Measurements from ENCODE around the gene RBMX.
"Not testable (repeated sequence)": the region's sequence is repeated elsewhere in the genome, so short reads cannot be mapped to it uniquely, and the experiment has no call there.

The RBMX gene

GRCh38 chrX:136880452-136881013, at the start of gene RBMX:
TSS of gene RBMX (minus strand) at chrX:136880725. CDS start at chrX:136879427, 1,298 bp downstream.
- DNase-seq: peak; percentile 96

- not testable (repeated sequence) for DNase-seq
These were observed 40.9 kb upstream of the RBMX start for GRCh38 chrX:136921438-136921837.

GRCh38 chrX:136920001-136920400, 39.5 kb upstream of the RBMX start:
- DNase-seq: peak; percentile 72

GRCh38 chrX:136916827-136917226, 36.3 kb upstream of the RBMX start:
- DNase-seq: no peak

- not testable (repeated sequence) for DNase-seq
These were observed 31.1 kb upstream of the RBMX start for GRCh38 chrX:136911661-136912060.

- no peak for DNase-seq
These were observed 30.7 kb upstream of the RBMX start for GRCh38 chrX:136911253-136911652.

GRCh38 chrX:136910565-136911035, 30.1 kb upstream of the RBMX start:
- DNase-seq: no peak

DNA sequence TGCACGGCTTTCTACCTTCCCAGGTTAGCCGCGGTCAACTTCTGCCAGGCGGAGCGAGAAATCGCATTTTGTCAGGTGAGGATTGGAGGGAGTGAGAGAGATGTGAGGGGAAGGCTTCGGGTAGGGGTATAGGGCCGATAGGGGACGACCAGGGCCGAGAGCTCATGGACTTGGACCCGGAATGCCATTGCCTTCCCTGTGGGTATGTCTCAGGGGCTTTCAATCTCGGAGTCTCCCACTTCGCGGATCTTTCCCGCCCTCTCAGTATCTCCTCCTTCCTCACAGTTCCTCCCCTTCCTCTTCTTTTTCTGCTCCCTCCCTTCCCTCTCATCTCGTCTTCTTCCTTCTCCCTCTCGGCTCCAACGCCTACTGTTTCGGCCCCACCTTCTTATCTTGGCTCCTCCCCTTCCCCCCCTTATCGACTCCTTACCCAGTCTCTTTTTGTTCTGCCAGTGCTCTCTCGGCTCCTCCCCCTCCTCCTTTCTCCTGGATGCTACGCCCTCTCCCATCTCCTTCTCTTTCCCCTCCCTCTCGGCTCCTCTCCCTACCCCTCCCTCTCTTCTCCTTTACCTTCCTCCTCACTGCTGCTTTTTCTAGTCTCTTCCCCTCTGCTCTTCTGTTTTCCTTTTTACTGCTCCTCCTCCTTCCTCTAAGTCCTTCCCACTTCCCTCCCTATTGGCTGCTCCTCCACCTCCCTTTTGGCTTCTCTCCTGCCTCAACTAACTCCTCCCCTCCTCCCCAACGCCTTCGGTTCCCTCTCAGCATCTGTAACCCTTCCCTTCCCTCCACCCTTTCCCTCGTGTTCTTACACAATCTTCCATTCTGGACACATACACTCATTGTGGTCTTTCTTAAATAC, 29.4 kb upstream of the RBMX start:
- DNase-seq: peak; percentile 80

DNA sequence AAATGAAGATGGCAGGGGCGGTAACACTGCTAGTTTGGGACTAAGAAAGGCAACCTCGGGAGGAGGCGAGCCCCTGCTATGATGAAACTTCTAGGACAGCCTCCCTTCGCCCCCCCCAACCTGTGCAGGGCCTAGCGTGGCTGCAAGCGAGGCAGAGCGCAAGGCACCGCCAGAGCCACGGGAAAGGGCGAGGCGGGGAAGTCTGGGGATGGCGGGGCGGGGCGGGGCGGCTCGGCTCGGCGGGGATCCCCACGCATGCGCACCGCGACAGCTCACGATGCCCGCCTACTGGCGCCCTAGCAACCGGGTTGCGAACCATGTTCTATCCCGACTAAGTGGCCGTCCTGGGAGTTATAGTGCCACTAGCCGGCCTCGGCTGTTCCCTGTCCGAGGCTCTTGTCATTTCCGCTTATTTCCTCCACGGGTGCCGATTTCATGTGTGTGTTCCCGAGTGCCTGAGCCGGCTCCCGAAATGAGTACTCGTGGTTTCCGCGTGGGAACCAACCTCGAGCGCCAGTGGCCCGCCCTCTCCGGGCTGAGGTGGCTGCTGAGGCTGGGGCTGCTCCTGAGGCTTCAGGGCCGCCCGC, 28.7 kb upstream of the RBMX start:
- peak; percentile 80 for DNase-seq

DNA sequence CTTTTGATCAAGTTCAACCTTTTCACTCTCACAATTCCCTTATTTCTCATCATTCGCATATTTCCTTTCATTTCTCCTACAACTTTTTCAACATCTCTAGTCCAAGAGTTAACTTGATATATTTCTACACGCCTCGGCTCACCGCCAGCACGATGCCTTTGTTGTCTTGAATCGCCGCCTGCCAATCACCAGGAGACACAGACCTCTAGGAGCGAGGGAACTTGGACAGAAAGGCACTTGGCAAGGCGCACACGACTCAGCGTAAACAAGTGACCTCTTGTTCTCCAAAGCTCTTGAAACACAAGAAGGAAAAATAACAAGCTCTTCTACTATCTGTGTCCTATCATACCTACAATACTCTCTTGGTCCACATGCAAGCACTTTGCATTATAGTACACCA, 27.1 kb upstream of the RBMX start:
- no peak for DNase-seq

- no peak for DNase-seq
These were observed 26.5 kb upstream of the RBMX start for GRCh38 chrX:136906921-136907510.

DNA sequence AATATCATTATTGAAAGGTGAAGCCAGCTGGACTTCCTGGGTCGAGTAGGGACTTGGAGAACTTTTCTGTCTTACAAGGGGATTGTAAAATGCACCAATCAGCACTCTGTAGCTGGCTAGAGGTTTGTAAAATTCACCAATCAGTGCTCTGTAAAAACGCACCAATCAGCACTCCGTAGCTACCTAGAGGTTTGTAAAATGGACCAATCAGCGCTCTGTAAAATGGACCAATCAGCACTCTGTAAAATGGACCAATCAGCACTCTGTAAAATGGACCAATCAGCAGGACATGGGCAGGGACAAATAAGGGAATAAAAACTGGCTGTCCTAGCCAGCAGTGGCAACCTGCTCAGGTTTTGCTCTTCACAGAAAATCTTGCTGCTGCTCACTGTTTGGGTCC, 23.5 kb upstream of the RBMX start:
- not testable (repeated sequence) for DNase-seq

DNA sequence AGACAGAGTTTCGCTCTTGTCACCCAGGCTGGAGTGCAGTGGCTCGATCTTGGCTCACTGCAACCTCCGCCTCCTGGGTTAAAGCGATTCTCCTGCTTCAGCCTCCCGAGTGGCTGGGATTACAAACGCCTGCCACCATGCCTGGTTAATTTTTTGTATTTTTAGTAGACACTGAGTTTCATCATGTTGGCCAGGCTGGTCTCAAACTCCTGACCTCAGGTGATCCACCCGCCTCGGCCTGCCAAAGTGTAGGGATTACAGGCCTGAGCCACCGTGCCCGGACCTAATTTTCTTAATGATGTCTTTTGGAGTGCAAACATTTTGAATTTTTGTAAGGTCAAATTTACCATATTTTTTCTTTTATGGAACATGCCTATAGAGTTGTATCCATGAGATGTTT, 19.5 kb upstream of the RBMX start:
- not testable (repeated sequence) for DNase-seq

GRCh38 chrX:136899221-136899620, 18.7 kb upstream of the RBMX start:
- no peak for DNase-seq

DNA sequence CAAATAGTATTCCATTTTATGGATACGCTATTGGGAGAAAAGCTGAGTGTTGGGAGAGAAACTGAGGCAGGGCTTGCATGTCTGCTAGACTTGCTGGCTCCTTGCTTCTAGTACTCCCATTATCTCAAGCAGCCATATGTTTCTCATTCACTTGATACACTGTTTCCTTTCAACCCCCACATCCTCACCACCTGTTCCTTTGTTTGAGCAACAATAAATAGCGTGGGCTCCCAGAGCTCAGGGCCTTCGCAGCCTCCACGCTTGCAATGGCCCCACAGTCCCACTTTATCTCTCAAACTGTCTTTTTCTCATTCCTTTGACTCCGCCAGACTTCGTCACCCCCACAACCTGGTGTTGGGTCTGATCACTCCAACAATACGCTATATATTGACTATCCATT, 18.2 kb upstream of the RBMX start:
- peak; percentile 1 for DNase-seq

- DNase-seq: no peak
These were observed 15.8 kb upstream of the RBMX start for GRCh38 chrX:136896121-136896914.

GRCh38 chrX:136892412-136892811, 11.9 kb upstream of the RBMX start:
- DNase-seq: no peak

GRCh38 chrX:136890596-136890995, 10.1 kb upstream of the RBMX start:
- not testable (repeated sequence) for DNase-seq

DNA sequence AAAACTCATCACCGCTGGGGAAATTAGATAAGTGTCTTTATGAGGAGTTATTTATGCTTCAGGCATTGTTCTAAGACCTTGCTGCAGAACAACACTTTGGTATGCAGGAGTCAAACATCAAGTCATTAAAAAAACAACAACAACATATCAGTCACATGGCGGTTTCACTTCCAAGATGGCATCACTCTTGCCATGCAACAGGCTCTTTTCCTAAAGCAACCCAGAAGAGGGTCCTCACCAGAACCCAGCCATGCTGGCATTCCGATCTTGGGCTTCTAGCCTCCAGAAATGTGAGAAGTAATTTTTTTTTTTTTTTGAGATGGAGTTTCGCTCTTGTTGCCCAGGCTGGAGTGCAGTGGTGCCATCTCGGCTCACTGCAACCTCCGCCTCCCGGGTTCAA, 8.7 kb upstream of the RBMX start:
- DNase-seq: no peak

GRCh38 chrX:136880003-136880451, 498 bp downstream of the RBMX start:
- DNase-seq: no peak

DNA sequence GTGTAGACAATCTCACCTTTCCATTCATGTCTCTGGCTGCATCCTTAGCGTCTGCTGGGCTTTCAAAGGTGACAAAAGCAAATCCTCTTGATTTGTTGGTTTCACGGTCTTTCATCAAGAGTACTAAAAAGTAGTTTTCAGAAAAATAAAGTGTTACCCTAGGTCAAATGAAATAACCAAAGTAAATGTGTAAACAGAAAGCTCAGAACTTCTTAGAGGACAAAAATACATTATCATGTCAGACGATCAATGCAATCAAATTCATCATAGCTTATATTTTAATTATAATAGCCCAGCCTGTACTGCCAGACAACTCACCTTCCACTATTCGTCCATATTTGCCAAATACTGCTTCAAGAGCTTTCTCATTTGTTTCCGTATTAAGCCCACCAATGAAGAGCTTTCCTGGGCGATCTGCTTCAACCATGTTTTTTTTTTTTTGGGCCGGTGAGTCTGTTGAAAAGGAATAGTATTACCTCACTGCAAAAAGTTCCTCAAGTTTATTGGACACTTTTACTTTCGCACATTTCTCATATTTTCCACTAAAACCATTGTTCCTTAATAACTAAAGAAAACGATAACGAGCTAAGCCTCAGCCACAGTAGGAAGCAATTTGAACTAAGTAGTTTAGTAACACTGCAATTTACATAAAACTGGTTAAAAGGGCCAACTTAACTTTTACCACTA, 1.4 kb downstream of the RBMX start:
- peak; percentile 4 for DNase-seq

GRCh38 chrX:136878423-136878822, 2.1 kb downstream of the RBMX start:
- DNase-seq: no peak

Measured in NCI-H345 (cell line).